Activated CD8-positive, alpha-beta T cell treated with anti-CD3 and anti-CD28 coated beads, Interleukin-2, amount 10 ng/mL, durations not matched to agents 7 days and 5 days (primary cell): ENCODE data around the gene ZNF292. TPM values are rescaled to one million over a fixed set of nuclear protein-coding genes. Genes with fewer than 3 reads are reported as not detected.

Experiments
- ATAC-seq: fragments of 150-1000 bp; cut with Tn5 transposase; one replicate; pipeline ENCODE4 v1.10.0; 2021; ENCODE audit warnings: moderate library complexity
- CTCF ChIA-PET: fragments of 350-600 bp; sonication (Branson Sonifier 250); formaldehyde crosslinking; loops from one replicate; lab custom pipeline; 2021; ENCODE audit warnings: antibody characterized with exemption; lab: Charles Lee
- POLR2A ChIA-PET: fragments of 350-600 bp; sonication (Branson Sonifier 250); formaldehyde crosslinking; loops from one replicate; lab custom pipeline; 2021; ENCODE audit warnings: antibody characterized with exemption; lab: Charles Lee
- DNase-seq: peaks from one replicate; pipeline ENCODE4 v3.0.0-alpha.2; 2020
- H3K27ac Mint-ChIP-seq: one replicate; pipeline ENCODE4 v1.8.0; 2021; ENCODE audit warnings: mild to moderate bottlenecking, mixed read lengths
- H3K27me3 Mint-ChIP-seq: one replicate; pipeline ENCODE4 v1.8.0; 2021; ENCODE audit warnings: low read depth, mixed read lengths
- H3K36me3 Mint-ChIP-seq: one replicate; pipeline ENCODE4 v1.8.0; 2021; ENCODE audit warnings: low read depth, mixed read lengths
- H3K4me1 Mint-ChIP-seq: one replicate; pipeline ENCODE4 v1.8.0; 2021; ENCODE audit warnings: low read depth, mixed read lengths
- H3K4me3 Mint-ChIP-seq: one replicate; pipeline ENCODE4 v1.8.0; 2021; ENCODE audit warnings: mild to moderate bottlenecking, mixed read lengths
- H3K9me3 Mint-ChIP-seq: one replicate; pipeline ENCODE4 v1.8.0; 2022; ENCODE audit warnings: mixed read lengths; ENCODE audit not compliant: insufficient read depth
- total RNA-seq, 2 experiments: library from RNA; stranded (reverse); gene quantifications; one replicate each; pipeline ENCODE4 v1.2.3, GENCODE V29; 2021

The ZNF292 gene
- total RNA-seq, 2 experiments from 2014 or later = 48.5 to 50.7 TPM

DNA sequence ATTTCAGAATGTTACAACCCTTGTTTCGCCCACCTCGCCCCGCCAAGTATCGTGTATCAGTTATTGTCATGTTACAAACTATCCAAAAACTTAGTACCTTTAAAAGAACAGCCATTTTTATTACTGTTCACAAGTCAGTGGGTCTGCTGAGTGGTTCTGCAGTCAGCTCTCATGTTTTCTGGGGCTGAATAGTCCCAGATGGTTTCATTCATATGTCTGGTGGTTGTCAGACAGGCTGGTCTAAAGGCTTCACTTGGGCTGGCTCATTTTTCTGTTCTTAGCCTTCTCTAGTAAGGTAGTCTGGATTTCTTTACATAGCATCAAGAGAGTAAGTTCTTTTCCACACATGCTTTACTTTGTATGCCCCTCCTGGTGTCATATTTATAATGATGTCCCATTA, 8.6 kb downstream of the ZNF292 start:
- H3K36me3 Mint-ChIP-seq = peaks cover 15% of the 10 kb centered on the region
- H3K27ac Mint-ChIP-seq = no peak overlapping the region
- no peak for ATAC-seq
- CTCF ChIA-PET = interaction anchor here (1.1 kb wide), 1 partner anchor 18 kb away, joined by 3 read pairs; no protein-coding TSS in a partner anchor
- no peaks in the 10 kb centered on the region for H3K9me3 Mint-ChIP-seq
- H3K4me3 Mint-ChIP-seq = no peak overlapping the region
- no peaks in the 10 kb centered on the region for H3K27me3 Mint-ChIP-seq
- POLR2A ChIA-PET = no interaction called here
- H3K4me1 Mint-ChIP-seq = peaks cover 31% of the 10 kb centered on the region
- DNase-seq = no peak

DNA sequence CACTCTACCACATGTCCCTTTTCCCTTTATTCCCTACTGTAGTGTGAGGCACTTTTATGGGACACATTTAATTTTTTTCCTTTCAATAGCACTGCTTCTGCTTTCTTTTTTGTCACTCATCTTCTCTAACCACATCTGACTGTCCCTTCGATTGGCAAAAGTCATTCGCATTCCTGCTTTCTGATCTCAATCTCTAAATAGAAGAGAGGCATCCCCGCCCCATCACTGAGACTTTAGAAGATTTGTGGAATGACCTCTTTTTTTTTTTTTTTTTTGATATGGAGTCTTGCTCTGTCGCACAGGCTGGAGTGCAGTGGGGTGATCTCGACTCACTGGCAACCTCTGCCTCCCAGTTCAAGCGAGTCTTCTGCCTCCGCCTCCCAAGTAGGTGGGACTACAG, 9.1 kb downstream of the ZNF292 start:
- POLR2A ChIA-PET = no interaction called here
- Mint-ChIP-seq H3K4me3 (no peak overlapping the region), H3K27ac (no peak overlapping the region), H3K27me3 (no peaks in the 10 kb centered on the region), H3K36me3 (peaks cover 15% of the 10 kb centered on the region), H3K9me3 (no peaks in the 10 kb centered on the region), H3K4me1 (peaks cover 30% of the 10 kb centered on the region)
- ATAC-seq (no peak), DNase-seq (no peak)
- CTCF ChIA-PET = no interaction called here

DNA sequence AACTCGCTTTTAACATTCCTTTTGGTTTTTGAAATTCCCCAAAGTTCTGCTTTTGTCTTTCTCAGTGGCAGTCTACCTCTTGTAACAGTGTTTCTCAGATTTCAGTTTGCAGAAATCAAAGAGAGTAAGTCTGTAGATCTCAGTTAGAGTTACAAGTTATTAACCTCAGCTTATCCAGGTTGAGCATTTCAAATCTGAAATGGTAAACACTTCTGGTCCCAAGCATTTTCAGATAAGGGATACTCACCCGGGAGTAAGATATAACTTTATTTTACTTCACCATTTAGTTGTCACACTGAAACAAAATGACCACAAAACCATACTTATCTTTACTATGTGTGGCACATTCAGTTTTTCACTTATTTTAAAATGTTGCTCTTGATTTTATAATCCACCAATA, 9.8 kb downstream of the ZNF292 start:
- Mint-ChIP-seq H3K27ac (no peak overlapping the region), H3K36me3 (peaks cover 12% of the 10 kb centered on the region), H3K4me3 (no peak overlapping the region), H3K27me3 (no peaks in the 10 kb centered on the region), H3K4me1 (peaks cover 27% of the 10 kb centered on the region), H3K9me3 (no peaks in the 10 kb centered on the region)
- no peak for DNase-seq
- CTCF ChIA-PET = no interaction called here
- ATAC-seq = no peak
- POLR2A ChIA-PET = no interaction called here

DNA sequence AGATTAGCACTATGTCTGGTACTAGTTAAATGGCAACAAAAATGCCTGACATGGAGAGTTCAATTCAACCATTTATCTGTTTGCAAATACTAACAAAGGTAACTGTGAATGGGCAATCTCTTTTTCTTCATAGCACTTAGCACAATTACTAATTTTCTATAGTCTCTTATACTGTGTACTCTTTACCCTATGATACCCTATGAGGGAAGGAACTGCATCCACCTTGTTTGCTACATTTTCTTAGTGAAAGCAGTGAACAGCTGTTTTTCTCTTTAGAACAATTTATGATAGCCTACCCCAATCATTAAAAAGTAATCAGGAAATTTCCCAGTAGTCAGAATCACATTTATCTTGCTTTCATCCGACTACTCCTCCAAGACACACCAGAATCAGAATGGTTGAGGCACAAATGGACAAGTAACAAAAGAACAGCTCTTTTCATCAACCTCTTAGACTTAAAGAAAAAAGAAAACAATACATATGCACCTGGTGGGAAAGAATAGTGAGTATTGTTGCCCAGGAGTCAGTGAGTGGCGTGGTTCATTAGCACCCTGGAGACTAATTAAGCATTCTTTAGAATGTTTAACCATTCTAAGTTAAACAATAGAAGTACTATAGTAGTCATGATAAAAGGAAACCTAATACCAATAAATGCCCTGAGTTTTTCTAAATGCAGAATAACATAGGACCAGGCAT, 16.7 kb downstream of the ZNF292 start:
- Mint-ChIP-seq H3K4me3 (no peak overlapping the region), H3K4me1 (peaks cover 37% of the 10 kb centered on the region), H3K27ac (no peak overlapping the region), H3K9me3 (no peaks in the 10 kb centered on the region), H3K27me3 (no peaks in the 10 kb centered on the region), H3K36me3 (peaks cover 28% of the 10 kb centered on the region)
- ChIA-PET CTCF (no interaction called here), POLR2A (interaction anchor here (0.7 to 0.8 kb wide), 2 partner anchors 8 to 1502 kb away, joined by 3 read pairs; no protein-coding TSS in a partner anchor)
- DNase-seq = no peak
- ATAC-seq = no peak

DNA sequence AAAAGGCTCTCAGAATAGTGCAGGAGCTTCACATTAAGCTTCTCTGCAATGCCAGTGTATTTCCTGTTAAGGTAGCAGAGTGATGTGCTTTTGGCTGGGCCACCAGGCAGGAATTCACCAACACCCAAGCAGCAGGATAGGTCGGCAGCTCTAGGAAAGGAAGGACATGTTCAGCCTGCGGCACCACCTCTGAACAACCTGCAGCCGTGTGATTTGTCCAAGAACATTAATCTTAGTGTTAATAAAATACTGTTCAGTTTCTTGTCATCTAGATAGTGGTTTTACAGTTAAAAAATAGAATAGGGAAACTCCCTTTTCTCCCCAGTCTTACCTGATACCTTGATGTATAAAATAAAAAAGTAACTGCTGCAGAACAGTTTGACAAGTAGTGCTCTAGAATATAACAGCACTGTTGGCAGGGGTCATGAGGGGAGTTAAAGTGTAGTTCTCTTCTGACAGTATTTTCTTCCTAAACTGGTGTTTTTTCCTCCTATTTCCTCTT, 18.8 kb downstream of the ZNF292 start:
- no peak overlapping the region for H3K4me3 Mint-ChIP-seq
- CTCF ChIA-PET = interaction anchor here (0.6 to 0.8 kb wide), 2 partner anchors 75 to 481 kb away, joined by 3 read pairs; no protein-coding TSS in a partner anchor
- POLR2A ChIA-PET = interaction anchor here (0.6 to 0.7 kb wide), 2 partner anchors 18 to 46 kb away, joined by 3 to 4 read pairs; partner anchors contain the start of gene ZNF292
- H3K27me3 Mint-ChIP-seq = no peaks in the 10 kb centered on the region
- ATAC-seq = no peak
- H3K27ac Mint-ChIP-seq = no peak overlapping the region
- H3K9me3 Mint-ChIP-seq = no peaks in the 10 kb centered on the region
- H3K4me1 Mint-ChIP-seq = peaks cover 42% of the 10 kb centered on the region
- DNase-seq = no peak
- H3K36me3 Mint-ChIP-seq = peaks cover 36% of the 10 kb centered on the region

DNA sequence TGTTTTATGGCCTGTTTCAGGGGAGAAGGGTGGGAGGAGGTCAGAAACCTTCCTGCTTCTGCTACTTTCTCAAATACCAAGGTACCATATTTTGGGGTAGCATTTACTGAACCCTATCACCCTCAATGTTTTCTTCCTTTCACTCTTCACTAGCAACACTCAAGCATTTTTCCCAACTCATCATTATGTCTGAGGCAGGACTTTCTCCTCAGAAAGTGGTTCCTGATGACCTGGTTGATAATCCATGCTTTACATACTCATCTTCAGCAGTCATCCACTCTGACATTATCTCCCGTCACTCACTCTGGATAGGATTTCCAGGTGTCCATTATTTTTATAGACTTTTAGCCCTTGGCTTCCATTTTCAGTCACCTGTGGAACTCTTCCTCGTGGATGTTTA, 21.1 kb downstream of the ZNF292 start:
- no peaks in the 10 kb centered on the region for H3K9me3 Mint-ChIP-seq
- no peak overlapping the region for H3K4me3 Mint-ChIP-seq
- ChIA-PET CTCF (no interaction called here), POLR2A (no interaction called here)
- no peak overlapping the region for H3K27ac Mint-ChIP-seq
- H3K4me1 Mint-ChIP-seq = peaks cover 52% of the 10 kb centered on the region
- peaks cover 58% of the 10 kb centered on the region for H3K36me3 Mint-ChIP-seq
- DNase-seq (no peak), ATAC-seq (no peak)
- no peaks in the 10 kb centered on the region for H3K27me3 Mint-ChIP-seq

DNA sequence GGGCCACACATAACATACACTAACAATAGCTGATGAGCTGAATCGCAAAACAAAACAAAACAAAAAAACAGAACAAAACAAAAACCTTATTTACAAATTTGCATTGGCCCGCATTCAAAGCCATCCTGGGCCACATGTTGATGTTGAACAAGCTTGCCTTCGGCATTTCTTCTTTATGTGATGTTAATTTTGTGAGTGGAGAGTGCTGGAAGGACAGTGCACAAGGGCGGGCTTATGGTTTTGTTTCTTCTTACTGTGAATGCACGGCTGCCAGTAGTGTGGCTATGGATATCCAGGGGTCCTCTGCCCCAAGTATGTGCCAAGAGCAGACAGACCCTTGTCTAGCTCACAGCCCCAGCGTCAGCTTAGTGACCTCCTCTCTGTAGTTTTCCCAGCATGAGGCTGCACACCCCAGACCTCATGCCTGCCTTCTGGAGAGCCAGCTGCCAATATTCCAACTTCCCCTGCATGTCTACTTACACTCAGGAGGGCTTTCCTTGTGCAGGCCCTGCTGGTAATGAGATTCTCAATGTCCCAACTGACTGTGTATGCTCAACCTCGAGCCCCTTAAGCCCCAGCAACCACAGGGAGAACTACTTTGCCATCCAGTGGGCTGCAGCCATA, 24.9 kb downstream of the ZNF292 start:
- ATAC-seq (no peak), DNase-seq (no peak)
- no peaks in the 10 kb centered on the region for H3K9me3 Mint-ChIP-seq
- H3K4me1 Mint-ChIP-seq = peaks cover 39% of the 10 kb centered on the region
- ChIA-PET CTCF (no interaction called here), POLR2A (interaction anchor here (0.8 to 1.5 kb wide), 3 partner anchors 9 to 24 kb away, joined by 3 to 6 read pairs (median 3); partner anchors contain the start of gene ZNF292)
- H3K4me3 Mint-ChIP-seq = no peak overlapping the region
- H3K27ac Mint-ChIP-seq = no peak overlapping the region
- H3K27me3 Mint-ChIP-seq = no peaks in the 10 kb centered on the region
- peaks cover 66% of the 10 kb centered on the region for H3K36me3 Mint-ChIP-seq

DNA sequence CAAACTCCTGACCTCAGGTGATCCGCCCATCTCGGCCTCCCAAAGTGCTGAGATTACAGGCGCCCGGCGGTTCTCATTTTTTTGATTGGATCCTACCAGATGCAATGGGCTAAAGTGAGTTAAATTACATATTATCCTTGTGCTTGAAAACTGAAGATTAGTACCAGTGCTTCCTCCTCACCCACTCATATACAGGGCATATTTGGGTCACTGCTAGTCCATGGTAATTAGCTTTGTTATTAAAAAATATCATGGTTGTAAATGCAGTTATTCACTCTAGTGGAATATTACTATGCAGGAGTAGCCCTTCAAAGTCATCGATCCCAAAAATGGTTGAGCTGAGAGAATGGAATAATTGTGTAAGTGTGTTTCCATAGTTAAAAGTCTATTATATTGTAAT, 26.5 kb downstream of the ZNF292 start:
- peaks cover 64% of the 10 kb centered on the region for H3K36me3 Mint-ChIP-seq
- no peaks in the 10 kb centered on the region for H3K27me3 Mint-ChIP-seq
- no peak for ATAC-seq
- no peak overlapping the region for H3K27ac Mint-ChIP-seq
- ChIA-PET CTCF (no interaction called here), POLR2A (interaction anchor here (1.5 kb wide), 1 partner anchor 26 kb away, joined by 6 read pairs; the partner anchor contains the start of gene ZNF292)
- H3K4me1 Mint-ChIP-seq = peaks cover 32% of the 10 kb centered on the region
- no peaks in the 10 kb centered on the region for H3K9me3 Mint-ChIP-seq
- no peak for DNase-seq
- H3K4me3 Mint-ChIP-seq = no peak overlapping the region

DNA sequence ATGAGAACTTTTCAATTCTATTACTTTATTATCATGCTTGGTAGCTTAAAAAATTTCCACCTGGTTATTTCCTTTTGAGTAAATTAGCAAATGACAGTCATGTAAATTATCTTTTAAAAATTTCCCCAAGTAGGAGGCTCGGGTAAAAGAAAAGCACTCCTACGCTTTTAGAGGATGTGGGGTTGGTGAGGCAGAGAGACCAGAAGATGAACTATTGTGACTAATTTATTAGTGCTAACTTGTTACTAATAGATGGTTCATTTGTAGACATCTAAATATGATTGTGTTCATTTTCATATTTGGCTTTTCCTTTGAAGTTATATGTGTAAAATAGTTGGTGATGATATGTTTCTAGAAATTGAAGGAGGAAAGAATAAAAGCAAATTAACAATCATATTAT, 27.0 kb downstream of the ZNF292 start:
- ChIA-PET POLR2A (no interaction called here), CTCF (no interaction called here)
- no peaks in the 10 kb centered on the region for H3K9me3 Mint-ChIP-seq
- no peak for DNase-seq
- no peak for ATAC-seq
- no peak overlapping the region for H3K4me3 Mint-ChIP-seq
- no peaks in the 10 kb centered on the region for H3K27me3 Mint-ChIP-seq
- peaks cover 59% of the 10 kb centered on the region for H3K36me3 Mint-ChIP-seq
- H3K27ac Mint-ChIP-seq = no peak overlapping the region
- peaks cover 32% of the 10 kb centered on the region for H3K4me1 Mint-ChIP-seq

DNA sequence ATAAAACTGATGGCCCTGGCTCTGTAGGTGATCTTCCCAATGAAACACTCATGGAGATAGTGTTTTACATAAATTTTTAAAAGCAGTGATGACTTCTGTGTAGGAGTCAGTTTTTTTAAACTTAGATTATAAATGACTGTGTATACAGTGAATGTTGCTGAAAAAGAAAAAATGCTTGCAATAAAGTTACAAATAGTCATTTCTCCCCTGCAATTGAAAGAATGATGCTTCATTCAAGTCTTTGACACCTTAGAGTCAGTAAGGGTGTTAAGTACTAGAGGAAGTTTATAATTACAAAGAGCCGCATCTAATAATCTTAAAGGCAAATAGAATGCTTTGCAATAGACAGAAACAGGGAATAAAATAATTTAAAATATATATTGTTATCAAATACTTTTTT, 27.6 kb downstream of the ZNF292 start:
- Mint-ChIP-seq H3K4me3 (no peak overlapping the region), H3K27me3 (no peaks in the 10 kb centered on the region), H3K4me1 (peaks cover 33% of the 10 kb centered on the region), H3K27ac (no peak overlapping the region), H3K9me3 (no peaks in the 10 kb centered on the region), H3K36me3 (peaks cover 58% of the 10 kb centered on the region)
- ChIA-PET CTCF (no interaction called here), POLR2A (no interaction called here)
- DNase-seq (no peak), ATAC-seq (no peak)

DNA sequence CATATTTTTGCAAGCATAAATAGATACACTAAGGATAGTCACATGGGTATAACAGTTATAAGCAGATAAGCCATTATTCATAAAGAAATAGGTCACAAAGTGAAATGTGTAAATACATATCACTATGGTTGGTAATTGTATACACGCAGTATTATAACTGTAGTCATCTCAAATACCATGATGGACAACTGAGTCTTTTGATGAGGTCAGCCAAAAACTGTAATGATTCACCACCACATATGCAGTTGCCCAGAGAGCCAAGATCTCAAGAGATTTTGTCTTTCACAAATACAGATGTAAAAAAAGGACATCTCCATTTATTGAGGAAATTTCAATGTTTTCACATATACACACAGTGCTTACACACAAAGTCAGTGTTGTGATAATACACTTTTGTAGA, 28.3 kb downstream of the ZNF292 start:
- CTCF ChIA-PET = no interaction called here

DNA sequence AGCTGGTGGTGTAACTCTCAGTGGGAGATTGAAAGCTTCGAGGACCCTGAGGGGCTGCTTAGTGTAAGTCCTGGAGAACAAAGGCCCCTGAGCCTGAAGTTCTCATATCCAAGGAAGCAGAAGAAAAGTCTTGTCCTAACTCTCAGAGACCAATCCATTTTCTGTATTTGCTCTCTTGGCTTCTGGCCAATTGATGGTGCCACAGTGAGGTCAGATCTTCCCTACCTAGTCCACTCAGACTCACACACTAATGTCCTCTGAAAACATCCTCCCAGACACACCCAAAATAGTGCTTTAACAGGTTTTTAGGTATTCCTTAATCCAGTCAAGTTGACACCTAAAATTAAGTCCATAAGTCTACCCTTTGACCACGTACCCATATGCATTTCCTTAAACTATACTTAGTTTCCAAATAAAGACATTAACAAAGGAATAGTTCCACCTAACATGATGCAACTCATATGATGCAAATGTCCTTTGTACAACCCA, 29.4 kb downstream of the ZNF292 start:
- no peak for ATAC-seq
- Mint-ChIP-seq H3K9me3 (no peaks in the 10 kb centered on the region), H3K36me3 (peaks cover 50% of the 10 kb centered on the region), H3K4me3 (no peak overlapping the region), H3K27ac (no peak overlapping the region), H3K4me1 (peaks cover 29% of the 10 kb centered on the region), H3K27me3 (no peaks in the 10 kb centered on the region)
- ChIA-PET POLR2A (no interaction called here), CTCF (no interaction called here)
- no peak for DNase-seq

More for the DNA sequence above, 28.3 kb downstream of the ZNF292 start:
- peaks cover 56% of the 10 kb centered on the region for H3K36me3 Mint-ChIP-seq
- ATAC-seq (no peak), DNase-seq (no peak)
- POLR2A ChIA-PET = no interaction called here
- H3K27ac Mint-ChIP-seq = no peak overlapping the region
- H3K4me3 Mint-ChIP-seq = no peak overlapping the region
- peaks cover 31% of the 10 kb centered on the region for H3K4me1 Mint-ChIP-seq
- H3K9me3 Mint-ChIP-seq = no peaks in the 10 kb centered on the region
- no peaks in the 10 kb centered on the region for H3K27me3 Mint-ChIP-seq
